ENCODE measurements around the gene TOMM6. TPM values are rescaled to one million over a fixed set of nuclear protein-coding genes. Genes with fewer than 3 reads are reported as not detected.

TOMM6 gene
- total RNA-seq, 1 donor = 131 TPM

- TF ChIP-seq CTCF (IDR thresholded peaks at IDR 0.05; ENCODE audit: insufficient read depth, low read length) = no peak
- DNase-seq (ENCODE audit: low read depth) = no peak
- no peak overlapping the region for H3K4me3 ChIP-seq (ENCODE audit: low read depth, low read length)
These were observed 43.2 kb upstream of the TOMM6 start for GRCh38 chr6:41744236-41744787.

GRCh38 chr6:41746107-41746506, 41.4 kb upstream of the TOMM6 start:
- no peak for DNase-seq (ENCODE audit: low read depth)
- no peak for TF ChIP-seq CTCF (IDR thresholded peaks at IDR 0.05; ENCODE audit: insufficient read depth, low read length)

GRCh38 chr6:41747256-41748101, 40.0 kb upstream of the TOMM6 start, which contains the start of gene PGC:
TSS of gene PGC (minus strand) at chr6:41747397. CDS start at chr6:41747334, 63 bp downstream.
- no peak within 1 kb of the TSS for H3K4me3 ChIP-seq (ENCODE audit: low read depth, low read length)
- DNase-seq (ENCODE audit: low read depth) = no peak
- TF ChIP-seq CTCF (IDR thresholded peaks at IDR 0.05; ENCODE audit: insufficient read depth, low read length) = no peak

More at GRCh38 chr6:41746107-41746506, 41.4 kb upstream of the TOMM6 start:
- no peak overlapping the region for H3K4me3 ChIP-seq (ENCODE audit: low read depth, low read length)

- TF ChIP-seq CTCF (IDR thresholded peaks at IDR 0.05; ENCODE audit: insufficient read depth, low read length) = no peak
- no peak overlapping the region for H3K4me3 ChIP-seq (ENCODE audit: low read depth, low read length)
- no peak for DNase-seq (ENCODE audit: low read depth)
These were observed 39.4 kb upstream of the TOMM6 start for GRCh38 chr6:41748102-41748477.

GRCh38 chr6:41748542-41748941, 39.0 kb upstream of the TOMM6 start:
- DNase-seq (ENCODE audit: low read depth) = no peak
- H3K4me3 ChIP-seq (ENCODE audit: low read depth, low read length) = no peak overlapping the region
- TF ChIP-seq CTCF (IDR thresholded peaks at IDR 0.05; ENCODE audit: insufficient read depth, low read length) = no peak

- DNase-seq (ENCODE audit: low read depth) = no peak
- TF ChIP-seq CTCF (IDR thresholded peaks at IDR 0.05; ENCODE audit: insufficient read depth, low read length) = no peak
- H3K4me3 ChIP-seq (ENCODE audit: low read depth, low read length) = no peak overlapping the region
These were observed 37.1 kb upstream of the TOMM6 start for GRCh38 chr6:41750374-41750773.

Measured in fibroblast of the aortic adventitia (primary cell).